CD4-positive, alpha-beta T cell (primary cell): Measurements from ENCODE around the gene PRKN. TPM values are rescaled to one million over a fixed set of nuclear protein-coding genes. Genes with fewer than 3 reads are reported as not detected.
"Not testable (repeated sequence)": the region's sequence is repeated elsewhere in the genome, so short reads cannot be mapped to it uniquely, and the experiment has no call there.

ENCODE experiments used
- ATAC-seq: fragments of 200-7000 bp; cut with Tn5 transposase; one replicate; pipeline ENCODE4 v1.10.0; 2022; ENCODE audit warnings: mild to moderate bottlenecking; ENCODE audit not compliant: poor library complexity
- CTCF ChIA-PET: fragments of 350-600 bp; sonication (Branson Sonifier 250); formaldehyde crosslinking; loops from one replicate; lab custom pipeline; 2021; ENCODE audit warnings: antibody characterized with exemption, inconsistent platforms; lab: Charles Lee
- POLR2A ChIA-PET: fragments of 350-600 bp; sonication (Branson Sonifier 250); formaldehyde crosslinking; loops from one replicate; lab custom pipeline; 2021; ENCODE audit warnings: antibody characterized with exemption, inconsistent platforms; lab: Charles Lee
- DNase-seq, 14 experiments: peaks; one replicate each; pipeline ENCODE4 v3.0.0-alpha.2; 2013 to 2020; ENCODE audit warnings: mixed read lengths in 2 of 14
- H3K27ac ChIP-seq, 2 donors: one replicate each; pipeline versions ENCODE4 v1.5.1 to v1.7.0; 2013; ENCODE audit warnings: low read length in 2 of 2, low read depth in 1 of 2, mild to moderate bottlenecking in 1 of 2
- H3K27me3 ChIP-seq, 2 experiments: 1 replicate in 1 of 2; 2 replicates in 1 of 2; pipeline versions ENCODE4 v1.6.1 to v1.7.0; 2013; ENCODE audit warnings: low read length in 2 of 2, control low read depth in 1 of 2, mild to moderate bottlenecking in 1 of 2, moderate library complexity in 1 of 2; ENCODE audit not compliant: insufficient read depth in 2 of 2, control insufficient read depth in 1 of 2
- H3K36me3 ChIP-seq: one replicate; pipeline ENCODE4 v1.6.1; 2013; ENCODE audit warnings: low read length, control low read depth; ENCODE audit not compliant: insufficient read depth
- H3K4me1 ChIP-seq: one replicate; pipeline ENCODE4 v1.6.1; 2013; ENCODE audit warnings: low read length, control low read depth; ENCODE audit not compliant: insufficient read depth
- H3K4me3 ChIP-seq: one replicate; pipeline ENCODE4 v1.5.1; 2013; ENCODE audit warnings: mild to moderate bottlenecking, low read length, moderate library complexity
- H3K9me3 ChIP-seq, 2 experiments: 1 replicate in 1 of 2; 2 replicates in 1 of 2; pipeline versions ENCODE4 v1.6.1 to v1.7.0; 2013; ENCODE audit warnings: low read length in 2 of 2, mild to moderate bottlenecking in 2 of 2, control low read depth in 1 of 2, moderate library complexity in 1 of 2; ENCODE audit not compliant: control insufficient read depth in 1 of 2, insufficient read depth in 1 of 2
- H3K27ac Mint-ChIP-seq: one replicate; pipeline ENCODE4 v1.8.0; 2020; ENCODE audit warnings: mixed read lengths
- H3K27me3 Mint-ChIP-seq: one replicate; pipeline ENCODE4 v1.8.0; 2021; ENCODE audit warnings: mixed read lengths
- H3K36me3 Mint-ChIP-seq: one replicate; pipeline ENCODE4 v1.8.0; 2021; ENCODE audit warnings: low read depth, mixed read lengths
- H3K4me1 Mint-ChIP-seq: one replicate; pipeline ENCODE4 v1.8.0; 2021; ENCODE audit warnings: low read depth, mixed read lengths
- H3K4me3 Mint-ChIP-seq: one replicate; pipeline ENCODE4 v1.8.0; 2020; ENCODE audit warnings: mild to moderate bottlenecking, mixed read lengths
- H3K9me3 Mint-ChIP-seq: one replicate; pipeline ENCODE4 v1.8.0; 2020; ENCODE audit warnings: mixed read lengths
- CTCF ChIP-seq: fragments of 200-600 bp; IDR thresholded peaks from one replicate; pipeline ENCODE4 v1.8.0; 2022; ENCODE audit warnings: antibody characterized with exemption, mild to moderate bottlenecking
- intact Hi-C, 2 experiments: fragments of 100-400 bp; cut with DNase I in 1 of 2; cut with micrococcal nuclease in 1 of 2; formaldehyde crosslinking; loops; one replicate each; pipeline versions ENCODE4 v1.15.1 to v1.9.0; 2023 to 2025; cut with DNase I, micrococcal nuclease
- total RNA-seq, 174 experiments: library from RNA in 2 of 174; stranded (reverse) in 2 of 174; gene quantifications; one replicate each; pipeline ENCODE4 v1.2.3 and lab custom pipeline; 2021 to 2026

PRKN gene
- total RNA-seq, 2 experiments from 2014 or later, result 5.2 to 5.4 TPM

DNA sequence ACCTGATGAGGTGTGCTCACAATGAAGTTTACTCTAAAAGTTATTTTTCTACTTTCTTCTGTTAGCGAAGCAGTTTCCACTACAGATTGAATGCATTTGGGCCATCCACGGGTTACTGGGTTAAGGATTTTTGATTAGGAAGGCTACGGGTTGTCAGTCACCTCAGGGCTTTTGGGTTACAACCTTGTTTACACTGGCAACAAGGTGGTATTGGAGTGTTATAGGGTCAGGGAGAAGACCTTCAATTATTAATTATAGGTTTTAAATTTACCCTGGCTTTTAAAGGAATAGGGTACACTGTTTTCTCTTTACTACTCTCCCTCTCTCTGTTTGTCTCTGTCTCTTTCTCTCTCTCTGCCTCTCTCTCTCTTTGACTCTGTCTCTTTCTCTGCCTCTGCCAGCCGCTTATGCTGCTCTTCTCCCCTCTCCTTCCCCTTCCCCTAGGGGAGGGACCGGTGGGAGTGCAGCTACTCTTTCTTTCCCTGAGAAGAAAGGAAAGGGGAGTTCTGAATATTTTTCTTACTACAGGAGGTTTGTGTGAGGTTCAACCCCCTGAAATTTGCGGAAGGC lies 1413.5 kb downstream of the PRKN start:
- Mint-ChIP-seq H3K9me3 (peaks cover 3% of the 10 kb centered on the region), H3K4me1 (no peaks in the 10 kb centered on the region), H3K36me3 (no peaks in the 10 kb centered on the region), H3K27ac (no peak overlapping the region), H3K4me3 (no peak overlapping the region), H3K27me3 (no peaks in the 10 kb centered on the region)
- intact Hi-C loops, result no loop called here
- no peak for DNase-seq
- Histone ChIP-seq H3K36me3 (no peaks in the 10 kb centered on the region), H3K27me3 (no peaks in the 10 kb centered on the region), H3K4me1 (no peaks in the 10 kb centered on the region), H3K4me3 (no peak overlapping the region), H3K9me3 (peaks cover 0 to 5% of the 10 kb centered on the region in 2 experiments), H3K27ac (no peak overlapping the region)
- no peak for TF ChIP-seq CTCF
- CTCF ChIA-PET, result no interaction called here
- no peak for ATAC-seq
- POLR2A ChIA-PET, result interaction anchor here (0.5 kb wide), 1 partner anchor 16 kb away, joined by 5 read pairs; no protein-coding TSS in a partner anchor

DNA sequence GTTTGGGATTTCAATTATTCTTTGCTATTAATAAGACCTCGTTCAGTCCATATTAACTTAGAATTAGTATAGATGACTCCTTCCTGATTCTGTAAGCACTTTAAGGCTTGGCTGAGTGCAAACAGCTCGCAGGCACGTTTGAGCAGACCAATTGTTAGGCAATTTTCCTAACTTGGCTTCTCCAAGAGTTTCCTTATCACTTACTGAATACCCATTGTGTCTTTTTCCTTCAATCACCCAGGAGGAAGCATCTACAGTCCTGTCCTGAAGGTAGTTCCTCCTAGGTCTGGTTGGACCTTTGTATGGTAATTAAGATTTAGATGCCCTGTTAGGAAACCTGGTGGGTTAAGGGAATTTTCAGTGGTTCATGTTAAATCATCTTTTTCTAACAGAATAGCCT lies 1414.1 kb downstream of the PRKN start:
- H3K4me3 Mint-ChIP-seq, H3K27ac ChIP-seq, H3K4me1 Mint-ChIP-seq, H3K9me3 Mint-ChIP-seq, H3K36me3 ChIP-seq, H3K27me3 ChIP-seq, H3K9me3 ChIP-seq, POLR2A ChIA-PET, DNase-seq, H3K27me3 Mint-ChIP-seq, H3K4me1 ChIP-seq, H3K36me3 Mint-ChIP-seq, intact Hi-C loops, H3K27ac Mint-ChIP-seq, ATAC-seq, CTCF ChIA-PET, H3K4me3 ChIP-seq: not testable (repeated sequence)

DNA sequence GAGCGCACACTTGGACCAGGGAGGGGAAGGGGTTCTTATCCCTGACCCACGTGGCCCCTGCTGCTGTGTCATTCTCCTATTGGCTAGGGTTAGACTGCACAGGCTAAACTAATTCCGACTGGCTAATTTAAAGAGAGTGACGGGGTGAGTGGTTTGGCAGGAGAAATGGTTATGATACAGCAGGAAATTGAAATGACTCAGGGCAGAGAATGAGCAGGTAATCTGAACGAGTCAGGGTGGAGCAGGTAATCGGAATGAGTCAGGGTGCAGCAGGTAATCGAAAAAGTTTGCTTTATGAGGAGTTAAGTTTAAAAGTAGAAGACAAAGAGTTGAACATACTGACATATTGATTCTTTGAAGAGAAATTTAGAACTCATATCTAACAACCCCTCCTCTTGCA lies 1417.8 kb downstream of the PRKN start:
- H3K4me3 Mint-ChIP-seq, H3K9me3 Mint-ChIP-seq, H3K36me3 ChIP-seq, DNase-seq, H3K27me3 Mint-ChIP-seq, ATAC-seq, CTCF ChIA-PET, H3K27ac ChIP-seq, H3K36me3 Mint-ChIP-seq, H3K4me1 Mint-ChIP-seq, POLR2A ChIA-PET, H3K4me3 ChIP-seq, H3K27ac Mint-ChIP-seq, intact Hi-C loops, H3K4me1 ChIP-seq, H3K9me3 ChIP-seq, H3K27me3 ChIP-seq: not testable (repeated sequence)

- Histone ChIP-seq H3K4me1 (no peaks in the 10 kb centered on the region), H3K27ac (no peak overlapping the region), H3K4me3 (no peak overlapping the region), H3K27me3 (no peaks in the 10 kb centered on the region), H3K36me3 (no peaks in the 10 kb centered on the region), H3K9me3 (peaks cover 0 to 5% of the 10 kb centered on the region in 2 experiments)
- no peak for TF ChIP-seq CTCF
- ChIA-PET CTCF (no interaction called here), POLR2A (no interaction called here)
- Mint-ChIP-seq H3K27ac (no peak overlapping the region), H3K9me3 (no peaks in the 10 kb centered on the region), H3K4me1 (no peaks in the 10 kb centered on the region), H3K4me3 (no peak overlapping the region), H3K27me3 (no peaks in the 10 kb centered on the region), H3K36me3 (no peaks in the 10 kb centered on the region)
- DNase-seq (no peak), ATAC-seq (no peak)
- intact Hi-C loops, result no loop called here
Observed at GRCh38 chr6:161308075-161308655, 1419.4 kb downstream of the PRKN start.
